Neural progenitor cell (in vitro differentiated cells): Measurements from ENCODE around the gene TXNDC11. TPM values are rescaled to one million over a fixed set of nuclear protein-coding genes. Genes with fewer than 3 reads are reported as not detected.

Experiments
- DNase-seq: peaks from one replicate; pipeline ENCODE4 v3.0.0-alpha.2; 2016; ENCODE audit warnings: low spot score
- H2AFZ ChIP-seq: fragments of 200-600 bp; sonication (generic); replicated peaks from 2 replicates; pipeline ENCODE4 v1.6.1; 2016; ENCODE audit warnings: antibody characterized with exemption
- H3F3A ChIP-seq: fragments of 200-600 bp; sonication (generic); 2 replicates; pipeline ENCODE4 v1.6.1; 2016; ENCODE audit warnings: antibody characterized with exemption, low read depth
- H3K27ac ChIP-seq: fragments of 200-600 bp; sonication (generic); 2 replicates; pipeline ENCODE4 v1.5.1; 2016; ENCODE audit warnings: mild to moderate bottlenecking
- H3K27me3 ChIP-seq: fragments of 200-600 bp; sonication (generic); 2 replicates; pipeline ENCODE4 v1.6.1; 2016; ENCODE audit warnings: mild to moderate bottlenecking, moderate library complexity
- H3K36me3 ChIP-seq: fragments of 200-600 bp; sonication (generic); 2 replicates; pipeline ENCODE4 v1.5.1; 2016
- H3K4me1 ChIP-seq: fragments of 200-600 bp; sonication (generic); 2 replicates; pipeline ENCODE4 v1.6.1; 2016; ENCODE audit warnings: mixed run types
- H3K4me2 ChIP-seq: fragments of 200-600 bp; sonication (generic); 2 replicates; pipeline ENCODE4 v1.6.1; 2016
- H3K4me3 ChIP-seq: fragments of 200-600 bp; sonication (generic); 2 replicates; pipeline ENCODE4 v1.5.1; 2016
- H3K79me2 ChIP-seq: fragments of 200-600 bp; sonication (generic); 2 replicates; pipeline ENCODE4 v1.6.1; 2016; ENCODE audit warnings: low read depth
- H3K9ac ChIP-seq: fragments of 200-600 bp; sonication (generic); 2 replicates; pipeline ENCODE4 v1.6.1; 2016
- H3K9me3 ChIP-seq: fragments of 200-600 bp; sonication (generic); 2 replicates; pipeline ENCODE4 v1.5.1; 2016; ENCODE audit warnings: low read depth
- H4K20me1 ChIP-seq: fragments of 200-600 bp; sonication (generic); 2 replicates; pipeline ENCODE4 v1.6.1; 2016; ENCODE audit warnings: low read depth
- H3K27ac Mint-ChIP-seq: 3 replicates; pipeline ENCODE4 v1.8.0; 2021; ENCODE audit warnings: mixed read lengths
- H3K27me3 Mint-ChIP-seq: 2 replicates; pipeline ENCODE4 v1.8.0; 2022; ENCODE audit warnings: low read depth, mild to moderate bottlenecking, inconsistent platforms, moderate library complexity, mixed read lengths; ENCODE audit not compliant: insufficient read depth
- H3K36me3 Mint-ChIP-seq: 3 replicates; pipeline ENCODE4 v1.8.0; 2021; ENCODE audit warnings: mixed read lengths
- H3K4me1 Mint-ChIP-seq: 3 replicates; pipeline ENCODE4 v1.8.0; 2021; ENCODE audit warnings: mixed read lengths
- H3K4me3 Mint-ChIP-seq: 3 replicates; pipeline ENCODE4 v1.8.0; 2021; ENCODE audit warnings: mild to moderate bottlenecking, moderate library complexity, mixed read lengths
- H3K9me3 Mint-ChIP-seq: 3 replicates; pipeline ENCODE4 v1.8.0; 2020; ENCODE audit warnings: mixed read lengths
- CTCF ChIP-seq: fragments of 200-600 bp; sonication (generic); IDR thresholded peaks from 2 replicates; pipeline ENCODE4 v1.5.1; 2017; ENCODE audit warnings: antibody characterized with exemption, mild to moderate bottlenecking
- EZH2 ChIP-seq: fragments of 200-600 bp; sonication (generic); IDR thresholded peaks from 2 replicates; pipeline ENCODE4 v1.6.1; 2017; ENCODE audit warnings: antibody characterized with exemption, mild to moderate bottlenecking, moderate library complexity
- EZH2phosphoT487 ChIP-seq: fragments of 200-600 bp; sonication (generic); IDR thresholded peaks from 2 replicates; pipeline ENCODE4 v1.6.1; 2017; ENCODE audit warnings: antibody characterized with exemption
- total RNA-seq: library from RNA; depleted of rRNA; stranded (reverse); fragments of >200 nt; gene quantifications from 2 replicates; pipeline ENCODE4 v1.2.3, GENCODE V29; 2015; ENCODE audit warnings: low replicate concordance

TXNDC11 gene
- total RNA-seq, 1 donor from 2014 or later = 7.4 TPM

GRCh38 chr16:11691771-11692170 lies 50.9 kb downstream of the TXNDC11 start:
- Histone ChIP-seq H3K36me3 (no peaks in the 10 kb centered on the region), H3K27ac (no peak overlapping the region), H3K4me1 (peaks cover 14% of the 10 kb centered on the region), H3K79me2 (no peaks in the 10 kb centered on the region), H3K4me2 (no peak overlapping the region), H3K9ac (no peak overlapping the region), H3K4me3 (no peak overlapping the region), H4K20me1 (peaks cover 27% of the 10 kb centered on the region), H3K9me3 (no peaks in the 10 kb centered on the region), H3K27me3 (no peaks in the 10 kb centered on the region), H2AFZ (no peak overlapping the region), H3F3A (no peaks in the 10 kb centered on the region)
- H3K4me3 Mint-ChIP-seq = no peak overlapping the region
- peaks cover 2% of the 10 kb centered on the region for H3K27me3 Mint-ChIP-seq
- H3K9me3 Mint-ChIP-seq = no peaks in the 10 kb centered on the region
- TF ChIP-seq EZH2phosphoT487 (no peak), CTCF (no peak), EZH2 (no peak)
- no peak for DNase-seq
- peaks cover 19% of the 10 kb centered on the region for H3K4me1 Mint-ChIP-seq
- peaks cover 32% of the 10 kb centered on the region for H3K36me3 Mint-ChIP-seq
- no peak overlapping the region for H3K27ac Mint-ChIP-seq

GRCh38 chr16:11691235-11691634 lies 51.4 kb downstream of the TXNDC11 start:
- H3K4me1 ChIP-seq = peaks cover 14% of the 10 kb centered on the region
- no peaks in the 10 kb centered on the region for H3K9me3 ChIP-seq
- no peak overlapping the region for H3K27ac Mint-ChIP-seq
- H3K9me3 Mint-ChIP-seq = no peaks in the 10 kb centered on the region
- TF ChIP-seq EZH2phosphoT487 = no peak
- TF ChIP-seq EZH2 = no peak
- no peak for TF ChIP-seq CTCF
- no peak overlapping the region for H3K4me2 ChIP-seq
- DNase-seq = no peak
- H3K36me3 Mint-ChIP-seq = peaks cover 32% of the 10 kb centered on the region
- no peak overlapping the region for H3K9ac ChIP-seq
- H3K4me3 Mint-ChIP-seq = no peak overlapping the region
- H3K27me3 ChIP-seq = no peaks in the 10 kb centered on the region
- peaks cover 19% of the 10 kb centered on the region for H3K4me1 Mint-ChIP-seq
- H2AFZ ChIP-seq = no peak overlapping the region
- peaks cover 2% of the 10 kb centered on the region for H3K27me3 Mint-ChIP-seq
- H3K27ac ChIP-seq = no peak overlapping the region
- no peak overlapping the region for H3K4me3 ChIP-seq
- peaks cover 27% of the 10 kb centered on the region for H4K20me1 ChIP-seq
- no peaks in the 10 kb centered on the region for H3F3A ChIP-seq
- H3K36me3 ChIP-seq = no peaks in the 10 kb centered on the region
- H3K79me2 ChIP-seq = no peaks in the 10 kb centered on the region

GRCh38 chr16:11689031-11689840 lies 53.4 kb downstream of the TXNDC11 start:
- peaks cover 19% of the 10 kb centered on the region for H3K4me1 Mint-ChIP-seq

More at GRCh38 chr16:11689031-11689840, 53.4 kb downstream of the TXNDC11 start:
- no peak overlapping the region for H3K27ac ChIP-seq
- no peaks in the 10 kb centered on the region for H3K27me3 Mint-ChIP-seq
- H3K9me3 Mint-ChIP-seq = no peaks in the 10 kb centered on the region
- H3K4me2 ChIP-seq = peak overlapping the region; percentile 23
- TF ChIP-seq EZH2phosphoT487 (no peak), CTCF (no peak), EZH2 (no peak)
- H3F3A ChIP-seq = no peaks in the 10 kb centered on the region
- H3K27ac Mint-ChIP-seq = no peak overlapping the region
- no peaks in the 10 kb centered on the region for H3K79me2 ChIP-seq
- no peak overlapping the region for H3K4me3 Mint-ChIP-seq
- H3K4me1 ChIP-seq = peaks cover 14% of the 10 kb centered on the region
- H3K9me3 ChIP-seq = no peaks in the 10 kb centered on the region
- DNase-seq = no peak
- H3K36me3 Mint-ChIP-seq = peaks cover 32% of the 10 kb centered on the region
- H4K20me1 ChIP-seq = peaks cover 27% of the 10 kb centered on the region
- no peak overlapping the region for H2AFZ ChIP-seq
- no peaks in the 10 kb centered on the region for H3K27me3 ChIP-seq
- H3K4me3 ChIP-seq = no peak overlapping the region
- no peaks in the 10 kb centered on the region for H3K36me3 ChIP-seq
- no peak overlapping the region for H3K9ac ChIP-seq
